Vagina (tissue), 2 donors: Measurements from ENCODE around the gene DNAH3.

Experiments
- POLR2A ChIP-seq, 2 donors: fragments of 450-650 bp; IDR thresholded peaks; one replicate each; pipeline ENCODE4 v1.6.1; 2017; ENCODE audit warnings: antibody characterized with exemption in 2 of 2, mild to moderate bottlenecking in 2 of 2, moderate library complexity in 2 of 2
- POLR2AphosphoS5 ChIP-seq, 2 donors: sonication (generic); formaldehyde crosslinking; IDR thresholded peaks; one replicate each; pipeline ENCODE4 v1.9.0; 2017; ENCODE audit warnings: antibody characterized with exemption in 2 of 2, mild to moderate bottlenecking in 2 of 2, low read depth in 1 of 2; ENCODE audit not compliant: insufficient read depth in 1 of 2
- TF ChIP-seq, protein P1 (sequence below), 3 experiments: fragments of 450-650 bp in 2 of 3; fragments of 200-600 bp in 1 of 3; sonication (generic) in 1 of 3; IDR thresholded peaks; one replicate each; pipeline ENCODE4 v1.5.1; 2017 to 2019; ENCODE audit warnings: antibody characterized with exemption in 3 of 3, mild to moderate bottlenecking in 2 of 3, moderate library complexity in 2 of 3

DNA sequence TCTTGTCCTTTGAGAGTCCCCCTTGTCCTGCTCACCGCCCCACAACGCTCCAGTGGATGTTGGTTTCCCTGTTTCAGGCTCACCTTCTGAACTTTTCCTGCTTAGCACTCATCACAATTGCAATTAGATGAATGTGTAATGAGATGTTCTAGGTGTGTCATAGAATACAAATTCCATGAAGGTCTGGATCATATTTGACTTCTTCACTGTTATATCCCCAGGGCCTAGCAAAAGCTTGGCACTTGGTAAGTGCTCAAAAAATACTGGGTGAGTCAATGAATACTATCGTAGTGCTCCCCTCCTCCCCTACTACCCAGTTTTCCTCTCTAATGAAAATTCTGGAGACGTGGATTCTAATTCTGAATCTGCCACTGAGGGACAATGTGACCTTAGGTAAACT is 33.1 kb downstream of the DNAH3 start:
- TF ChIP-seq, protein P1, sequence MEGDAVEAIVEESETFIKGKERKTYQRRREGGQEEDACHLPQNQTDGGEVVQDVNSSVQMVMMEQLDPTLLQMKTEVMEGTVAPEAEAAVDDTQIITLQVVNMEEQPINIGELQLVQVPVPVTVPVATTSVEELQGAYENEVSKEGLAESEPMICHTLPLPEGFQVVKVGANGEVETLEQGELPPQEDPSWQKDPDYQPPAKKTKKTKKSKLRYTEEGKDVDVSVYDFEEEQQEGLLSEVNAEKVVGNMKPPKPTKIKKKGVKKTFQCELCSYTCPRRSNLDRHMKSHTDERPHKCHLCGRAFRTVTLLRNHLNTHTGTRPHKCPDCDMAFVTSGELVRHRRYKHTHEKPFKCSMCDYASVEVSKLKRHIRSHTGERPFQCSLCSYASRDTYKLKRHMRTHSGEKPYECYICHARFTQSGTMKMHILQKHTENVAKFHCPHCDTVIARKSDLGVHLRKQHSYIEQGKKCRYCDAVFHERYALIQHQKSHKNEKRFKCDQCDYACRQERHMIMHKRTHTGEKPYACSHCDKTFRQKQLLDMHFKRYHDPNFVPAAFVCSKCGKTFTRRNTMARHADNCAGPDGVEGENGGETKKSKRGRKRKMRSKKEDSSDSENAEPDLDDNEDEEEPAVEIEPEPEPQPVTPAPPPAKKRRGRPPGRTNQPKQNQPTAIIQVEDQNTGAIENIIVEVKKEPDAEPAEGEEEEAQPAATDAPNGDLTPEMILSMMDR (IDR thresholded peaks at IDR 0.05) = no peak
- TF ChIP-seq POLR2AphosphoS5 (IDR thresholded peaks at IDR 0.05; ENCODE audit: insufficient read depth in 1 of 2, low read depth in 1 of 2) (no peak), POLR2A (IDR thresholded peaks at IDR 0.05) (no peak)
